NCI-H446 treated with DMSO at 0.1 percent for 48 hours (cell line): Measurements from ENCODE around the gene MUC5B.
"Not testable (repeated sequence)": the region's sequence is repeated elsewhere in the genome, so short reads cannot be mapped to it uniquely, and the experiment has no call there.

ENCODE experiments used
- DNase-seq: peaks from one replicate; lab custom pipeline; 2025; lab: John Stamatoyannopoulos, UW

Gene MUC5B, protein sequence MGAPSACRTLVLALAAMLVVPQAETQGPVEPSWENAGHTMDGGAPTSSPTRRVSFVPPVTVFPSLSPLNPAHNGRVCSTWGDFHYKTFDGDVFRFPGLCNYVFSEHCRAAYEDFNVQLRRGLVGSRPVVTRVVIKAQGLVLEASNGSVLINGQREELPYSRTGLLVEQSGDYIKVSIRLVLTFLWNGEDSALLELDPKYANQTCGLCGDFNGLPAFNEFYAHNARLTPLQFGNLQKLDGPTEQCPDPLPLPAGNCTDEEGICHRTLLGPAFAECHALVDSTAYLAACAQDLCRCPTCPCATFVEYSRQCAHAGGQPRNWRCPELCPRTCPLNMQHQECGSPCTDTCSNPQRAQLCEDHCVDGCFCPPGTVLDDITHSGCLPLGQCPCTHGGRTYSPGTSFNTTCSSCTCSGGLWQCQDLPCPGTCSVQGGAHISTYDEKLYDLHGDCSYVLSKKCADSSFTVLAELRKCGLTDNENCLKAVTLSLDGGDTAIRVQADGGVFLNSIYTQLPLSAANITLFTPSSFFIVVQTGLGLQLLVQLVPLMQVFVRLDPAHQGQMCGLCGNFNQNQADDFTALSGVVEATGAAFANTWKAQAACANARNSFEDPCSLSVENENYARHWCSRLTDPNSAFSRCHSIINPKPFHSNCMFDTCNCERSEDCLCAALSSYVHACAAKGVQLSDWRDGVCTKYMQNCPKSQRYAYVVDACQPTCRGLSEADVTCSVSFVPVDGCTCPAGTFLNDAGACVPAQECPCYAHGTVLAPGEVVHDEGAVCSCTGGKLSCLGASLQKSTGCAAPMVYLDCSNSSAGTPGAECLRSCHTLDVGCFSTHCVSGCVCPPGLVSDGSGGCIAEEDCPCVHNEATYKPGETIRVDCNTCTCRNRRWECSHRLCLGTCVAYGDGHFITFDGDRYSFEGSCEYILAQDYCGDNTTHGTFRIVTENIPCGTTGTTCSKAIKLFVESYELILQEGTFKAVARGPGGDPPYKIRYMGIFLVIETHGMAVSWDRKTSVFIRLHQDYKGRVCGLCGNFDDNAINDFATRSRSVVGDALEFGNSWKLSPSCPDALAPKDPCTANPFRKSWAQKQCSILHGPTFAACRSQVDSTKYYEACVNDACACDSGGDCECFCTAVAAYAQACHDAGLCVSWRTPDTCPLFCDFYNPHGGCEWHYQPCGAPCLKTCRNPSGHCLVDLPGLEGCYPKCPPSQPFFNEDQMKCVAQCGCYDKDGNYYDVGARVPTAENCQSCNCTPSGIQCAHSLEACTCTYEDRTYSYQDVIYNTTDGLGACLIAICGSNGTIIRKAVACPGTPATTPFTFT (N-terminal part only)

DNA sequence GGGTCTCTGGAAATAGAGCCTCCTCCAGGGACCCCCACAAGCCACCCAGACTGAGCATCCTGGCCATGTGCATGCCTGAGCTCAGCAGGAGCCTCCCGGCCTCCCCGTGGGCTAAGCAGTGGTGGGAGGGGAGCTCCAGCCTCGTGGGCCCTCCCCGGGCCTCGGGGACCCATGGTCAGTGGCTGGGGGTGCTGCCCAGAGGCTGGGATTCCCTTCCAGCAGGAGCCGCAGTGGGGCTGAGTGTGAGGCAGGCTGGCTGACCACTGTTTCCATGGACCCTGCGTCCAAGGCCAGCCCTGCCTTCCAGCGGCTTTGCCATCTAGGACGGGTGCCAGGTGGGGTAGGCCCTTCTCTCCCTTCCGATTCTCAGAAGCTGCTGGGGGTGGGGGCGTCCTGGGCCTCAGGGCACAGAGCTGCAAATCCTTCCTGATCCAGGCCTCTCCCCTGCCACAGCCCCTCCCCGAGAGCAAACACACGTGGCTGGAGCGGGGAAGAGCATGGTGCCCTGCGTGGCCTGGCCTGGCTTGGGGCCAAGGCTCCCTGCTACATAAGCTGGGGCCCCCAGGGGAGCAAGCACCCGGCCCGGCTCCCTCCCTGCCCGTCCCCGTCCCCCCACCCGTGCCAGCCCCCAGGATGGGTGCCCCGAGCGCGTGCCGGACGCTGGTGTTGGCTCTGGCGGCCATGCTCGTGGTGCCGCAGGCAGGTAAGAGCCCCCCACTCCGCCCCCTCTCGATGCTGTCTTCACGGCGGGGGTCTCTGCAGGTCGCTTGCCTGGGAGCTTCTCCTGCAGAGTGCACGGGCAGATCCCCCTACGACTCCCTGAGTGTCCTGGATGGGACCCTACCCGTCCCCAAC, at the start of gene MUC5B:
Gene MUC5B (plus strand): TSS at position 576 of the 855 bp plus-strand sequence. CDS start 58 bp downstream, at position 634.
- DNase-seq = no peak

GRCh38 chr11:1173396-1173795, 49.5 kb upstream of the MUC5B start:
- not testable (repeated sequence) for DNase-seq

DNA sequence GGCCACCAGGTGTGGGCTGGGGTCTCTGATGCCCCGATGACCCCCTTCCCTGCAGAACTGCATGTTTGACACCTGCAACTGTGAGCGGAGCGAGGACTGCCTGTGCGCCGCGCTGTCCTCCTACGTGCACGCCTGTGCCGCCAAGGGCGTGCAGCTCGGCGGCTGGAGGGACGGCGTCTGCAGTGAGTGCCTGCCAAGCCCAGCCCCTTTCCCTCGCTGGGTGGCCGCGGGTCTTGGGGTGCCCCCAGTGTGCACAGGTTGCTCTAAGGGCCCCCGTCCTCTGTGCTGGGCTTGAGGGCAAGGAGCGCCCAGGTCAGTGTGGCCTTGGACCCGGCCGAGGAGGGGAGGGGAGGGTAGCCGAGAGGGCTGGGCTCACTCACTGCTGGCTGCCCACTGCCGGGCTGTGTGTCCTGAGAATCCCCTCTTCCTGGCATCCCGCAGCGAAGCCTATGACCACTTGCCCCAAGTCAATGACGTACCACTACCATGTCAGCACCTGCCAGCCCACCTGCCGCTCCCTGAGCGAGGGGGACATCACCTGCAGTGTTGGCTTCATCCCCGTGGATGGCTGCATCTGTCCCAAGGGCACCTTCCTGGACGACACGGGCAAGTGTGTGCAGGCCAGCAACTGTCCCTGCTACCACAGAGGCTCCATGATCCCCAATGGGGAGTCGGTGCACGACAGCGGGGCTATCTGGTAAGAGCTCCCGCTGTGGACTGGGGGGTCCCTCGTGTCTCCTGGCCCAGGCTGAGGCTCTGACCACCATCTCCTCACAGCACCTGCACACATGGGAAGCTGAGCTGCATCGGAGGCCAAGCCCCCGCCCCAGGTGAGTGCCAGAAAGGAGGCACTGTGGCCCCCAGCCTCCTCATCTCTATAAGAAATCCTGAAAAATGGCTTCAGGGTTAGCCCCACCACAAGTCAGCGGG, 48.2 kb upstream of the MUC5B start:
- no peak for DNase-seq

DNA sequence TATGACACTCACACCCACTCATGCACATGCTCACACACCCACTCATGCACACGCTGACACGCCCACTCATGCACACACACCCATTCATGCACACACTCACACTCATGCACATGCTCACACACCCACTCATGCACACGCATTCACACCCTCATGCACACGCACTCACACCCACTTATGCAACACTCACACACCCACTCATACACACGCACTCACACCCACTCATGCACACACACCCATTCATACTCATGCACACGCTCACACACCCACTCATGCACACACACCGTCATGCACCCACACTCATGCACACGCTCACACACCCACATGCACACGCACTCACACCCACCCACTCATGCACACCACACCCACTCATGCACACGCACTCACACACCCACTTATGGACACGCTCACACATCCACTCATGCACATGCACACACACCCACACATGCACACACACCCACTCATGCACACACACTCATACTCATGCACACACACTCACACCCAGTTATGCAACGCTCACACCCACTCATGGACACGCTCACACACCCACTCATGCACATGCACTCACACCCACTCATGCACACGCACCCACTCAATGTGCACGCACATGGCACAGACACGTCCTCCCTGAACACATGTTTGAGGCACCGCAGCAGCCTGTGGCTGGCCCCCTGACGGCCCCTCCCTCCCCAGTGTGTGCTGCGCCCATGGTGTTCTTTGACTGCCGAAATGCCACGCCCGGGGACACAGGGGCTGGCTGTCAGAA, 47.2 kb upstream of the MUC5B start:
- DNase-seq = no peak

GRCh38 chr11:1176224-1177019, 46.4 kb upstream of the MUC5B start:
- no peak for DNase-seq

- no peak for DNase-seq
Measured at GRCh38 chr11:1177020-1177770, 45.7 kb upstream of the MUC5B start.

- DNase-seq = no peak
Measured at GRCh38 chr11:1177771-1178090, 45.1 kb upstream of the MUC5B start.

GRCh38 chr11:1178201-1178885, 44.5 kb upstream of the MUC5B start:
- no peak for DNase-seq

GRCh38 chr11:1178906-1179305, 44.0 kb upstream of the MUC5B start:
- no peak for DNase-seq

- no peak for DNase-seq
Measured at GRCh38 chr11:1179641-1180040, 43.2 kb upstream of the MUC5B start.

- no peak for DNase-seq
Measured at GRCh38 chr11:1180171-1180570, 42.7 kb upstream of the MUC5B start.

- DNase-seq = no peak
Measured at GRCh38 chr11:1180947-1181391, 41.9 kb upstream of the MUC5B start.

DNA sequence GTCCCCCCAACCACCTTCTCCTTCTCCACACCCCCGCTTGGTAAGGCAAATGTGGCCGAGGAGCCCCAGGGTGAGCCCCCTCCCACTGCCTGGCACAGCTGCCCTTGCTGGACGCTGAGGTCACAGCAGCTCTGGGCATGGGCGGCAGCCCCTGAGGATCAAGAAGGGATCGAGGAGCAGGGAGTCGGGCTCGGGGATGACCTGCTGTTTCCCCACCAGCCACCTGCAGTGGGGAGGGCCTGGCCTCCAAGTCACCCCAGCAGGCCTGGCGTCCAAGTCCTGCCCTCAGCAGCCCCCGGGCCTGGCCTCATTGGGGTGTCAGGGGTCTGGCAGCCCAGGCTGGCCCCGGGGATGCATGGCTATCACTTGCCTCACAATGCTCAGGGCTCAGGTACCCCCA, 41.4 kb upstream of the MUC5B start:
- DNase-seq = no peak

GRCh38 chr11:1181853-1182535, 40.9 kb upstream of the MUC5B start:
- DNase-seq = no peak

DNA sequence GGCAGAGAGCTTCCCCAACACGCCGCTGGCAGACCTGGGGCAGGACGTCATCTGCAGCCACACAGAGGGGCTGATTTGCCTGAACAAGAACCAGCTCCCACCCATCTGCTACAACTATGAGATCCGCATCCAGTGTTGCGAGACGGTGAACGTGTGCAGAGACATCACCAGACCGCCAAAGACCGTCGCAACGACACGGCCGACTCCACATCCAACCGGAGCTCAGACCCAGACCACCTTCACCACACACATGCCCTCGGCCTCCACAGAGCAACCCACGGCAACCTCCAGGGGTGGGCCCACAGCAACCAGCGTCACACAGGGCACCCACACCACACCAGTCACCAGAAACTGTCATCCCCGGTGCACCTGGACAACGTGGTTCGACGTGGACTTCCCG, 38.7 kb upstream of the MUC5B start:
- DNase-seq = not testable (repeated sequence)

DNA sequence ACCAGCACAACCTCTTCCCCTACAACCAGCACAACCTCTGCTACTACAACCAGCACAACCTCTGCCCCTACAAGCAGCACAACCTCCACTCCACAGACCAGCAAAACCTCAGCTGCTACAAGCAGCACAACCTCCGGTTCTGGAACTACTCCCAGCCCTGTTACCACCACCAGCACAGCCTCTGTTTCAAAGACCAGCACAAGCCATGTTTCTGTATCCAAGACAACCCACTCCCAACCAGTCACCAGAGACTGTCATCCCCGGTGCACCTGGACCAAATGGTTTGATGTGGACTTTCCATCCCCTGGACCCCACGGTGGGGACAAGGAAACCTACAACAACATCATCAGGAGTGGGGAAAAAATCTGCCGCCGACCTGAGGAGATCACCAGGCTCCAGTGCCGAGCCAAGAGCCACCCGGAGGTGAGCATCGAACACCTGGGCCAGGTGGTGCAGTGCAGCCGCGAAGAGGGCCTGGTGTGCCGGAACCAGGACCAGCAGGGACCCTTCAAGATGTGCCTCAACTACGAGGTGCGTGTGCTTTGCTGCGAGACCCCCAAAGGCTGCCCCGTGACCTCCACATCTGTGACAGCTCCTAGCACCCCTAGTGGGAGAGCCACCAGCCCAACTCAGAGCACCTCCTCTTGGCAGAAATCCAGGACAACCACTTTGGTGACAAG, 34.3 kb upstream of the MUC5B start:
- DNase-seq = not testable (repeated sequence)
